ENCODE data around the gene ARSG. TPM values are rescaled to one million over a fixed set of nuclear protein-coding genes. Genes with fewer than 3 reads are reported as not detected.

Gene ARSG
- total and polyA plus RNA-seq, 2 of the 4 experiments (the other 2 are of a cell fraction): 2.9 to 3.0 TPM

DNA sequence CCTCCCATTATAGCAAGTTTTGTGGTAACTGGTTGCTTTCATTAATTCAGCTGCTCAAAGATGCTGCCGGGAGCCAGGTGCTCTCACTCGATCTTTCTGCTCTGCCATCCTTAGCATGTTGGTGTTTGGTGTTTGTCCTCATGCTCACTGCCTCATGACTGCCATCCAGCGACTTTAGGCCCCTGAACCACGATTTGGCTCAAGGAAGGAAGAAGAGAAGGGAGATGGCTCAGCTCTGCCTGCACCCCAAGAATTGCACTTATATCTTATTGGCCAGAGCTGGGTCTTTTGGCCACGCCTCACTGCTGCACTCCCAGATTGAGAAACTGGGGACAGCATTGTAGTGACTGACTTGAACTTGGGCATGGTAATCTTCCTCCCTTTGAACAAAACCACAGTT lies 52.7 kb downstream of the ARSG start:
- Histone ChIP-seq H3K18ac (ENCODE audit: low read depth, low read length) (no peak overlapping the region), H3K4ac (ENCODE audit: low read depth, low read length) (no peak overlapping the region), H3K4me2 (ENCODE audit: low read depth, low read length) (no peak overlapping the region), H2BK5ac (ENCODE audit: low read depth, low read length, poor library complexity, severe bottlenecking) (no peak overlapping the region), H3K56ac (ENCODE audit: extremely low read depth, insufficient read depth, low read length) (no peak overlapping the region), H2AK9ac (replicated peaks; ENCODE audit: low read depth, low read length, poor library complexity) (no peak overlapping the region), H2AK5ac (ENCODE audit: low read depth, low read length) (no peak overlapping the region), H2BK20ac (ENCODE audit: low read depth, low read length) (no peak overlapping the region), H2AFZ (replicated peaks; ENCODE audit: low read length, poor library complexity) (no peak overlapping the region), H4K91ac (ENCODE audit: insufficient read depth, low read depth, low read length) (no peak overlapping the region), H3K9me1 (ENCODE audit: insufficient read depth, low read length) (no peaks in the 10 kb centered on the region), H4K5ac (ENCODE audit: low read depth, low read length) (no peak overlapping the region), H3K23ac (ENCODE audit: low read depth, low read length) (no peak overlapping the region), H3K9me3 (ENCODE audit: control insufficient read depth, insufficient read depth, low read length) (no peaks in the 10 kb centered on the region), H3K27ac (ENCODE audit: insufficient read depth, low read length) (no peak overlapping the region), H3K36me3 (ENCODE audit: control insufficient read depth, insufficient read depth, low read length) (no peaks in the 10 kb centered on the region), H3K14ac (replicated peaks; ENCODE audit: low read depth, low read length) (no peak overlapping the region), H3K4me3 (ENCODE audit: insufficient read depth, low read depth, low read length) (no peak overlapping the region), H3K27me3 (ENCODE audit: control insufficient read depth, insufficient read depth, low read length) (no peaks in the 10 kb centered on the region), H4K8ac (ENCODE audit: low read depth in 2 of 2, low read length in 2 of 2) (no peak overlapping the region), H2BK120ac (ENCODE audit: low read depth, low read length) (no peak overlapping the region), H3K79me1 (ENCODE audit: low read depth in 1 of 2, low read length in 2 of 2) (no peaks in the 10 kb centered on the region), H2BK15ac (ENCODE audit: low read depth, low read length) (no peak overlapping the region), H3K9ac (ENCODE audit: low read depth, low read length) (no peak overlapping the region), H3K4me1 (ENCODE audit: control insufficient read depth, insufficient read depth, low read length) (no peaks in the 10 kb centered on the region), H4K20me1 (ENCODE audit: insufficient read depth, low read length) (no peaks in the 10 kb centered on the region)
- in situ Hi-C loops (cut with MboI; ENCODE audit: low sequenced_read_pairs): no loop called here
- no CpG with 5 or more reads among the region's 5 CpGs for WGBS, 2 experiments (ENCODE audit: extremely low coverage in 2 of 2, insufficient read length in 1 of 2)
- ChIA-PET CTCF (interaction anchor here (0.5 to 0.8 kb wide), 2 partner anchors 55 to 123 kb away, joined by 3 to 5 read pairs; no protein-coding TSS in a partner anchor), POLR2A (ENCODE audit: unreplicated experiment) (no interaction called here)
- ATAC-seq (ENCODE audit: low read depth) (no peak), DNase-seq (no peak)
- dilution Hi-C loops (cut with HindIII; ENCODE audit: low sequenced_read_pairs, unreplicated experiment): no loop called here
- BruUV-seq (replicated peaks): no TSS peak
- intact Hi-C loops (cut with micrococcal nuclease): no loop called here
- no peak for TF ChIP-seq BHLHE40 (IDR thresholded peaks at IDR 0.05; ENCODE audit: low read depth, low read length)
- TF ChIP-seq RFX5 (IDR thresholded peaks at IDR 0.05; ENCODE audit: low read depth, low read length): no peak
- TF ChIP-seq MXI1 (IDR thresholded peaks at IDR 0.05; ENCODE audit: borderline replicate concordance, low read depth, low read length): no peak

Measured in IMR-90 (cell line).